Natural killer cell treated with Interleukin-12 subunit alpha and Interleukin-12 subunit beta and Interleukin-15 and Interleukin-18, amount 100 ng/mL, for 72 hours (primary cell): ENCODE measurements around the gene ANKRD55. TPM values are rescaled to one million over a fixed set of nuclear protein-coding genes. Genes with fewer than 3 reads are reported as not detected.

ENCODE experiments used
- ATAC-seq, 2 donors: fragments of 150-1000 bp; cut with Tn5 transposase in 1 of 2; sonication (Bioruptor Pico), chemical (Tn5 transposase) in 1 of 2; 2 replicates each; pipeline ENCODE4 v1.10.0; 2021
- DNase-seq: peaks from one replicate; pipeline ENCODE4 v3.0.0; 2022; ENCODE audit warnings: low spot score
- H3K27ac Mint-ChIP-seq, 2 donors: 1 replicate in 1 of 2; 2 replicates in 1 of 2; pipeline ENCODE4 v1.8.0; 2022; ENCODE audit warnings: mixed read lengths in 2 of 2, mild to moderate bottlenecking in 1 of 2, moderate library complexity in 1 of 2
- H3K27me3 Mint-ChIP-seq, 2 donors: 1 replicate in 1 of 2; 2 replicates in 1 of 2; pipeline ENCODE4 v1.8.0; 2022; ENCODE audit warnings: mixed read lengths in 2 of 2
- H3K36me3 Mint-ChIP-seq: one replicate; pipeline ENCODE4 v1.8.0; 2022; ENCODE audit warnings: mixed read lengths
- H3K4me1 Mint-ChIP-seq, 2 donors: 1 replicate in 1 of 2; 2 replicates in 1 of 2; pipeline ENCODE4 v1.8.0; 2022; ENCODE audit warnings: low read depth in 2 of 2, mixed read lengths in 2 of 2, mild to moderate bottlenecking in 1 of 2
- H3K4me3 Mint-ChIP-seq: one replicate; pipeline ENCODE4 v1.8.0; 2022; ENCODE audit warnings: mixed read lengths
- H3K9me3 Mint-ChIP-seq: 2 replicates; pipeline ENCODE4 v1.8.0; 2022; ENCODE audit warnings: mixed read lengths
- total RNA-seq, 2 donors: library from RNA; stranded (reverse); gene quantifications; one replicate each; pipeline ENCODE4 v1.2.3, GENCODE V29; 2022

The ANKRD55 gene
- total RNA-seq, 2 donors from 2014 or later = 0.28 TPM; not detected in 1

- no peak overlapping the region for H3K4me3 Mint-ChIP-seq
- no peaks in the 10 kb centered on the region for H3K4me1 Mint-ChIP-seq
- no peaks in the 10 kb centered on the region for H3K9me3 Mint-ChIP-seq
- H3K27me3 Mint-ChIP-seq = peaks cover 17 to 19% of the 10 kb centered on the region in 2 donors
- no peak overlapping the region for H3K27ac Mint-ChIP-seq
- ATAC-seq (no peak), DNase-seq (no peak)
- no peaks in the 10 kb centered on the region for H3K36me3 Mint-ChIP-seq
These were observed 47.3 kb downstream of the ANKRD55 start for GRCh38 chr5:56185768-56186311.

GRCh38 chr5:56183506-56183905 lies 49.6 kb downstream of the ANKRD55 start:
- H3K36me3 Mint-ChIP-seq = no peaks in the 10 kb centered on the region
- H3K9me3 Mint-ChIP-seq = no peaks in the 10 kb centered on the region
- DNase-seq (no peak), ATAC-seq (no peak)
- peaks cover 14 to 16% of the 10 kb centered on the region in 2 donors for H3K27me3 Mint-ChIP-seq
- H3K27ac Mint-ChIP-seq = no peak overlapping the region
- no peaks in the 10 kb centered on the region for H3K4me1 Mint-ChIP-seq
- no peak overlapping the region for H3K4me3 Mint-ChIP-seq

GRCh38 chr5:56179442-56179841 lies 53.7 kb downstream of the ANKRD55 start:
- no peak for ATAC-seq
- DNase-seq = no peak
- Mint-ChIP-seq H3K9me3 (no peaks in the 10 kb centered on the region), H3K27me3 (peaks cover 23 to 32% of the 10 kb centered on the region in 2 donors), H3K4me1 (peaks cover 0 to 12% of the 10 kb centered on the region in 2 donors), H3K27ac (no peak overlapping the region), H3K4me3 (no peak overlapping the region), H3K36me3 (no peaks in the 10 kb centered on the region)

GRCh38 chr5:56178823-56179222 lies 54.3 kb downstream of the ANKRD55 start:
- Mint-ChIP-seq H3K4me1 (peaks cover 0 to 12% of the 10 kb centered on the region in 2 donors), H3K27me3 (peaks cover 18 to 32% of the 10 kb centered on the region in 2 donors), H3K36me3 (no peaks in the 10 kb centered on the region), H3K4me3 (no peak overlapping the region), H3K27ac (no peak overlapping the region), H3K9me3 (no peaks in the 10 kb centered on the region)
- no peak for DNase-seq
- ATAC-seq = no peak

GRCh38 chr5:56176871-56177533 lies 56.1 kb downstream of the ANKRD55 start:
- ATAC-seq = no peak
- H3K27me3 Mint-ChIP-seq = peaks cover 11 to 20% of the 10 kb centered on the region in 2 donors
- no peaks in the 10 kb centered on the region for H3K9me3 Mint-ChIP-seq
- no peak overlapping the region for H3K4me3 Mint-ChIP-seq
- no peak for DNase-seq
- H3K27ac Mint-ChIP-seq = no peak overlapping the region
- H3K4me1 Mint-ChIP-seq = peaks cover 0 to 16% of the 10 kb centered on the region in 2 donors
- no peaks in the 10 kb centered on the region for H3K36me3 Mint-ChIP-seq

GRCh38 chr5:56176155-56176798 lies 56.9 kb downstream of the ANKRD55 start:
- Mint-ChIP-seq H3K4me1 (peaks cover 0 to 16% of the 10 kb centered on the region in 2 donors), H3K36me3 (no peaks in the 10 kb centered on the region)

GRCh38 chr5:56175488-56175887 lies 57.6 kb downstream of the ANKRD55 start:
- no peaks in the 10 kb centered on the region for H3K36me3 Mint-ChIP-seq
- no peak overlapping the region for H3K27ac Mint-ChIP-seq
- ATAC-seq (peak; percentile 52 to 70), DNase-seq (no peak)
- H3K27me3 Mint-ChIP-seq = peaks cover 13 to 26% of the 10 kb centered on the region in 2 donors
- H3K4me3 Mint-ChIP-seq = no peak overlapping the region
- no peaks in the 10 kb centered on the region for H3K9me3 Mint-ChIP-seq
- H3K4me1 Mint-ChIP-seq = peaks cover 0 to 16% of the 10 kb centered on the region in 2 donors

More at GRCh38 chr5:56176155-56176798, 56.9 kb downstream of the ANKRD55 start:
- H3K4me3 Mint-ChIP-seq = no peak overlapping the region
- DNase-seq (no peak), ATAC-seq (no peak)
- H3K9me3 Mint-ChIP-seq = no peaks in the 10 kb centered on the region
- H3K27ac Mint-ChIP-seq = no peak overlapping the region
- peaks cover 10 to 22% of the 10 kb centered on the region in 2 donors for H3K27me3 Mint-ChIP-seq

- peaks cover 14 to 31% of the 10 kb centered on the region in 2 donors for H3K27me3 Mint-ChIP-seq
- no peak overlapping the region for H3K4me3 Mint-ChIP-seq
- DNase-seq (no peak), ATAC-seq (peak in 1 of 2 donors; percentile 37)
- H3K9me3 Mint-ChIP-seq = no peaks in the 10 kb centered on the region
- H3K27ac Mint-ChIP-seq = no peak overlapping the region
- no peaks in the 10 kb centered on the region for H3K36me3 Mint-ChIP-seq
- H3K4me1 Mint-ChIP-seq = peaks cover 0 to 19% of the 10 kb centered on the region in 2 donors
These were observed 58.1 kb downstream of the ANKRD55 start for GRCh38 chr5:56175021-56175420.

- DNase-seq = no peak
- ATAC-seq = no peak
- H3K9me3 Mint-ChIP-seq = no peaks in the 10 kb centered on the region
- H3K4me3 Mint-ChIP-seq = no peak overlapping the region
- peaks cover 9 to 24% of the 10 kb centered on the region in 2 donors for H3K4me1 Mint-ChIP-seq
- no peaks in the 10 kb centered on the region for H3K36me3 Mint-ChIP-seq
- peaks cover 14 to 33% of the 10 kb centered on the region in 2 donors for H3K27me3 Mint-ChIP-seq
- H3K27ac Mint-ChIP-seq = peak overlapping the region in 1 of 2 donors; percentile 43
These were observed 60.9 kb downstream of the ANKRD55 start for GRCh38 chr5:56172241-56172640.

- H3K27ac Mint-ChIP-seq = peak overlapping the region in 1 of 2 donors; percentile 85
- no peaks in the 10 kb centered on the region for H3K36me3 Mint-ChIP-seq
- peaks cover 14 to 23% of the 10 kb centered on the region in 2 donors for H3K27me3 Mint-ChIP-seq
- H3K4me3 Mint-ChIP-seq = no peak overlapping the region
- peaks cover 15 to 26% of the 10 kb centered on the region in 2 donors for H3K4me1 Mint-ChIP-seq
- no peak for ATAC-seq
- DNase-seq = no peak
- H3K9me3 Mint-ChIP-seq = no peaks in the 10 kb centered on the region
These were observed 62.6 kb downstream of the ANKRD55 start for GRCh38 chr5:56170557-56170956.

- DNase-seq (no peak), ATAC-seq (no peak)
- Mint-ChIP-seq H3K4me3 (no peak overlapping the region), H3K27ac (peak overlapping the region in 1 of 2 donors; percentile 85), H3K27me3 (peaks cover 13 to 17% of the 10 kb centered on the region in 2 donors), H3K9me3 (no peaks in the 10 kb centered on the region), H3K4me1 (peaks cover 15 to 20% of the 10 kb centered on the region in 2 donors), H3K36me3 (no peaks in the 10 kb centered on the region)
These were observed 63.2 kb downstream of the ANKRD55 start for GRCh38 chr5:56169949-56170348.

- no peak overlapping the region for H3K4me3 Mint-ChIP-seq
- H3K36me3 Mint-ChIP-seq = no peaks in the 10 kb centered on the region
- no peak overlapping the region for H3K27ac Mint-ChIP-seq
- H3K4me1 Mint-ChIP-seq = peaks cover 15 to 18% of the 10 kb centered on the region in 2 donors
- DNase-seq (no peak), ATAC-seq (no peak)
- H3K27me3 Mint-ChIP-seq = peaks cover 11 to 14% of the 10 kb centered on the region in 2 donors
- H3K9me3 Mint-ChIP-seq = no peaks in the 10 kb centered on the region
These were observed 63.8 kb downstream of the ANKRD55 start for GRCh38 chr5:56169281-56169680.

- peak; percentile 44 to 57 for ATAC-seq
- peak overlapping the region; percentile 32 for H3K4me3 Mint-ChIP-seq
- H3K27ac Mint-ChIP-seq = peak overlapping the region in 1 of 2 donors; percentile 18
- DNase-seq = no peak
- no peaks in the 10 kb centered on the region for H3K36me3 Mint-ChIP-seq
- H3K4me1 Mint-ChIP-seq = peaks cover 15 to 18% of the 10 kb centered on the region in 2 donors
- peaks cover 19 to 20% of the 10 kb centered on the region in 2 donors for H3K27me3 Mint-ChIP-seq
- H3K9me3 Mint-ChIP-seq = no peaks in the 10 kb centered on the region
These were observed 65.1 kb downstream of the ANKRD55 start for GRCh38 chr5:56168066-56168478.

- no peak for ATAC-seq
- no peaks in the 10 kb centered on the region for H3K36me3 Mint-ChIP-seq
- H3K4me3 Mint-ChIP-seq = peak overlapping the region; percentile 32
- DNase-seq = no peak
- H3K4me1 Mint-ChIP-seq = peaks cover 15 to 17% of the 10 kb centered on the region in 2 donors
- peak overlapping the region in 1 of 2 donors; percentile 18 for H3K27ac Mint-ChIP-seq
- H3K9me3 Mint-ChIP-seq = no peaks in the 10 kb centered on the region
- H3K27me3 Mint-ChIP-seq = peaks cover 21 to 22% of the 10 kb centered on the region in 2 donors
These were observed 65.6 kb downstream of the ANKRD55 start for GRCh38 chr5:56167519-56167918.
